A673 (cell line): Measurements from ENCODE around the gene CT47C1. TPM values are rescaled to one million over a fixed set of nuclear protein-coding genes. Genes with fewer than 3 reads are reported as not detected.

Experiments used
- BruUV-seq: library from RNA; stranded (reverse); fragments of 400-500 nt; replicated peaks from 2 replicates; lab custom pipeline; 2021; lab: Mats Ljungman, UMichigan
- CTCF ChIA-PET: fragments of 300-600 bp; sonication (Branson Sonifier 250); formaldehyde crosslinking; loops from one replicate; lab custom pipeline; 2022; ENCODE audit warnings: antibody characterized with exemption; lab: Charles Lee
- POLR2A ChIA-PET: fragments of 300-600 bp; sonication (Branson Sonifier 250); formaldehyde crosslinking; loops from one replicate; lab custom pipeline; 2022; ENCODE audit warnings: antibody characterized with exemption; ENCODE audit not compliant: low non-redundant PET; lab: Charles Lee
- DNase-seq: peaks from one replicate; pipeline ENCODE4 v3.0.0-alpha.2; 2015; ENCODE audit warnings: low spot score
- H3K27ac ChIP-seq: fragments of 200-600 bp; sonication (generic); 2 replicates; pipeline ENCODE4 v1.5.1; 2016; ENCODE audit warnings: mixed run types, low read depth, mild to moderate bottlenecking, mixed read lengths, antibody characterized with exemption, low read length; ENCODE audit not compliant: poor library complexity, severe bottlenecking
- H3K27me3 ChIP-seq: fragments of 200-600 bp; sonication (generic); replicated peaks from 2 replicates; pipeline ENCODE4 v1.6.1; 2017; ENCODE audit warnings: mixed run types, low read depth, mild to moderate bottlenecking, mixed read lengths, antibody characterized with exemption, low read length; ENCODE audit not compliant: insufficient read depth, poor library complexity
- H3K36me3 ChIP-seq: fragments of 200-600 bp; sonication (generic); 2 replicates; pipeline ENCODE4 v1.6.1; 2016; ENCODE audit warnings: mixed run types, mild to moderate bottlenecking, mixed read lengths, antibody characterized with exemption, low read length; ENCODE audit not compliant: insufficient read depth, poor library complexity, severe bottlenecking
- H3K4me1 ChIP-seq: fragments of 200-600 bp; sonication (generic); 2 replicates; pipeline ENCODE4 v1.6.1; 2017; ENCODE audit warnings: mixed run types, mild to moderate bottlenecking, mixed read lengths, antibody characterized with exemption, low read length; ENCODE audit not compliant: insufficient read depth, poor library complexity, severe bottlenecking
- H3K4me3 ChIP-seq: fragments of 200-600 bp; sonication (generic); 2 replicates; pipeline ENCODE4 v1.5.1; 2016; ENCODE audit warnings: low read depth, mixed run types, mild to moderate bottlenecking, mixed read lengths, low read length; ENCODE audit not compliant: poor library complexity, severe bottlenecking
- H3K9me3 ChIP-seq: fragments of 200-600 bp; sonication (generic); 2 replicates; pipeline ENCODE4 v1.6.1; 2016; ENCODE audit warnings: mixed run types, low read depth, mild to moderate bottlenecking, mixed read lengths, antibody characterized with exemption, low read length; ENCODE audit not compliant: poor library complexity, severe bottlenecking
- CTCF ChIP-seq: fragments of 300-800, 200-600 bp; sonication (generic); conservative IDR thresholded peaks from 2 replicates; pipeline ENCODE4 v1.5.1; 2017; ENCODE audit warnings: low read depth, mild to moderate bottlenecking, antibody characterized with exemption, low read length, moderate library complexity, mixed read lengths
- EZH2 ChIP-seq: fragments of 200-600 bp; sonication (generic); IDR thresholded peaks from 2 replicates; pipeline ENCODE4 v1.6.1; 2017; ENCODE audit warnings: borderline replicate concordance, low read depth, mild to moderate bottlenecking, mixed read lengths, antibody characterized with exemption, low read length; ENCODE audit not compliant: poor library complexity, severe bottlenecking
- intact Hi-C: fragments of 100-400 bp; cut with micrococcal nuclease; formaldehyde crosslinking; loops from one replicate; pipeline ENCODE4 v1.10.0; 2022; ENCODE audit not compliant: unreplicated experiment
- total RNA-seq: library from RNA; stranded (reverse); gene quantifications from 2 replicates; pipeline ENCODE4 v1.2.3, GENCODE V29; 2021

The CT47C1 gene
- total RNA-seq, 1 experiment from 2014 or later: not detected

DNA sequence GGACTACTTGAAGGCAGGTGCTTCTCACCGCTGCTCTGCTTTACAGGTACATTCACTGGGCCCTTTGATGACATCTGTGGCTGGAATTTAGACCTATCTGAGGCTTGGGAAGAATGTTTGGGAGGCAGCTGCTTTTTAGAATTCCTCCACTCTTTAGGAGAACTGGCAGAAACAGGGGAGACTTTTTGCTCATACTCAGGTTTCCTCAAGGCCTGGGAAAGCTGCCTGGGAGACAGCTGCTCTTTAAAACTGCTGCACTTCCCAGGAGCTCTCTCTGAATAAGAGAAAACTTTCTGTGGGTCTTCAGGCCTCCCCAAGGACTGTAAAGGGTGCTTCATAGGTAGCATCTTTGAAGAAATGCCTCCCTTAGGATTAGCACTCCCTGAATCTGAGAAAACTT lies 14.3 kb downstream of the CT47C1 start:
- ChIA-PET POLR2A (no interaction called here), CTCF (no interaction called here)
- Histone ChIP-seq H3K4me1 (no peaks in the 10 kb centered on the region), H3K27ac (no peak overlapping the region), H3K36me3 (no peaks in the 10 kb centered on the region), H3K27me3 (peaks cover 17% of the 10 kb centered on the region), H3K9me3 (no peaks in the 10 kb centered on the region), H3K4me3 (no peak overlapping the region)
- intact Hi-C loops: no loop called here
- BruUV-seq: no TSS peak
- TF ChIP-seq CTCF: no peak
- TF ChIP-seq EZH2: no peak
- no peak for DNase-seq

DNA sequence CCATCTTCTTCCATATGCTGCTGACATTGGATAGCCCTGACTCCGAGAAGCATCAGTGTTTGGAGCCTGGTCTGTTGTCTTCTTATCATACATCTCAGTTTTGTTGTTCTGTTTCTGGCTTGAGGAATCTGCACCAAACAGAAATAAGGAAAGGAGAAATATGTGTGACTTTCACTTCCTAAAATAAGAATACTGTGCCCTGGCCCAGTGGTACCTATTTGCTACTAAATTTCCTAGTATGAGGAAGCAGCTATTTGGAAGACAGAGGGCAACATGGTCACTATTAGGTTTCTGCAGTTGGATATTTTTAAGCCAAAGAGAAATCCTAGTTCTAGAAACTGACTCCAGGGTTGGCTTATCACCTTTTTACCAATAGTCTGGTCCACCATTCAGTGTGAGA lies 16.8 kb downstream of the CT47C1 start:
- Histone ChIP-seq H3K36me3 (no peaks in the 10 kb centered on the region), H3K4me1 (no peaks in the 10 kb centered on the region), H3K9me3 (no peaks in the 10 kb centered on the region), H3K4me3 (no peak overlapping the region), H3K27me3 (peaks cover 6% of the 10 kb centered on the region), H3K27ac (no peak overlapping the region)
- ChIA-PET CTCF (no interaction called here), POLR2A (no interaction called here)
- no TSS peak for BruUV-seq
- intact Hi-C loops: no loop called here
- TF ChIP-seq EZH2 (no peak), CTCF (no peak)
- DNase-seq: no peak

DNA sequence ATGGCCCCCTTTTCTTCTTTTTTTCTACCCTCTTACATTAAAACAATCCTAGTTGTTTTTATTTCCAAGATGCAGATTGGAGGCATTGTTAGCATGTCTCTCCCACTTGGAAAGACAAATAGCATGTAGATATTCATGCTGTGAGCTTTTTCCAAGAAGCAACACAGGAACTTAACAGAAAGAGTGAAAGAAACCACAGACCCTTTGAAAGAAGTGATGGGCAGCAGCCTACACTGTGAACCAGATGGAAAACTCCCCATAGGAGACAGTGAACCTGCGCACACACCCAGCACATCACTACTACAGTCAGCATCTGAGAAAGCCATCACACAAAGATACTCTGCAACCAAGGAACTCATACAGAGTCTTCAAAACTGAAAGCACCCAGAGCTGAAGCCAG lies 17.8 kb downstream of the CT47C1 start:
- TF ChIP-seq CTCF (no peak), EZH2 (no peak)
- Histone ChIP-seq H3K27me3 (peaks cover 6% of the 10 kb centered on the region), H3K4me3 (no peak overlapping the region), H3K27ac (no peak overlapping the region), H3K36me3 (no peaks in the 10 kb centered on the region), H3K9me3 (no peaks in the 10 kb centered on the region), H3K4me1 (no peaks in the 10 kb centered on the region)
- DNase-seq: no peak
- ChIA-PET CTCF (no interaction called here), POLR2A (no interaction called here)
- intact Hi-C loops: no loop called here
- no TSS peak for BruUV-seq
